ENCODE results near the gene MAP7D3. TPM values are rescaled to one million over a fixed set of nuclear protein-coding genes. Genes with fewer than 3 reads are reported as not detected.
A peak's percentile ranks its signal among the peaks of the same experiment; 100 is the strongest.

Gene MAP7D3
- total and polyA plus RNA-seq, 9 of the 15 experiments (the other 6 are each of a cell fraction or from before 2014, with no cell fraction given), result 9.4 to 27.7 (median 14.0) TPM

- no peaks in the 10 kb centered on the region for H4K20me1 ChIP-seq (replicated peaks; ENCODE audit: control insufficient read depth, insufficient read depth, low read length)
- FAIRE-seq (no peak), DNase-seq (ENCODE audit: extremely low read depth in 1 of 4, low spot score in 3 of 4) (no peak), ATAC-seq (no peak)
- WGBS (ENCODE audit: insufficient coverage, low coverage, missing lambda C conversion rate), result 25% methylated on average over 1 of the region's 1 CpG
- H3K4me3 ChIP-seq, result no peak overlapping the region
- ChIA-PET POLR2A (interaction anchor here (0.6 kb wide), 1 partner anchor 226 kb away, joined by 4 read pairs; no protein-coding TSS in a partner anchor), CTCF (ENCODE audit: low intra/inter-chr PET ratio) (no interaction called here)
- no peak overlapping the region for H3K4me2 ChIP-seq (ENCODE audit: insufficient read depth, low read length)
- in situ Hi-C loops (cut with MboI) (no loop called here), intact Hi-C loops (cut with micrococcal nuclease) (no loop called here)
- no peaks in the 10 kb centered on the region; a peak in 2 of 5 replicates for H3K4me1 ChIP-seq (replicated peaks in 1 of 2; ENCODE audit: control insufficient read depth in 2 of 2, insufficient read depth in 2 of 2, low read length in 2 of 2)
- no peaks in the 10 kb centered on the region for H3K79me2 ChIP-seq (ENCODE audit: control insufficient read depth, insufficient read depth, low read length)
- 0 out of 5 replicates have a peak, but pooled peaks cover 0 to 5% of the 10 kb centered on the region in 2 experiments for H3K27me3 ChIP-seq (ENCODE audit: control insufficient read depth in 2 of 2, insufficient read depth in 2 of 2, low read length in 2 of 2)
- no peaks in the 10 kb centered on the region for H3K9me1 ChIP-seq (ENCODE audit: control insufficient read depth, insufficient read depth, low read length)
- no peak overlapping the region for H2AFZ ChIP-seq (ENCODE audit: low read depth, low read length)
- H3K9ac ChIP-seq (ENCODE audit: insufficient read depth in 1 of 2, low read depth in 2 of 2, low read length in 2 of 2), result no peak overlapping the region
- no peak overlapping the region for H3K27ac ChIP-seq (ENCODE audit: extremely low read depth, low read depth, low read length)
- H3K9me3 ChIP-seq (replicated peaks; ENCODE audit: control insufficient read depth, insufficient read depth, low read depth, low read length), result no peaks in the 10 kb centered on the region
- H3K36me3 ChIP-seq (ENCODE audit: control insufficient read depth, insufficient read depth, low read length), result no peaks in the 10 kb centered on the region
- BruUV-seq (replicated peaks), result no TSS peak
- TF ChIP-seq U2AF1 (optimal IDR thresholded peaks at IDR 0.05; ENCODE audit: low read depth, low read length), result no peak
These were observed 7.8 kb upstream of the MAP7D3 start for GRCh38 chrX:136258951-136259350.

DNA sequence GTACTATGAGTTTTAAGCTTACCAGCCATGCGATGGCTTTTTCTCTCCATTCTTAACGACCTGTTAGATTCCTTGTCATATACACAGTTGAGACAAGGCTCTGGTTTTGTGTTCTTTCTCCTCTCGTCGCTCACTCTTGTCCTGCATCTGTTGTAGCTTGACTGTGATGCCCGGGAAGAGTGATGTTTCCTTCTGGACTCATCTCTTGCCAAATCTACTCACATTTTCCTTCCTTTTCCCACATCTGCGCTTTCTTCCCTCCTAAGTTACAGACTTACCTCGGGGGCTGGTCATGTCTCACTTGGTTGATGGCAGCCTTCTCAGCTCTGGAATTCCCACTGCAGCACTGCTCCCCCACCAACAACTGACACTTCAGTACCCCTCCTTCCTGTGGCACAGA is 4.8 kb upstream of the MAP7D3 start:
- intact Hi-C loops (cut with micrococcal nuclease) (no loop called here), in situ Hi-C loops (cut with MboI) (no loop called here)
- Histone ChIP-seq H3K4me2 (ENCODE audit: insufficient read depth, low read length) (no peak overlapping the region), H3K4me3 (no peak overlapping the region), H3K9me3 (replicated peaks; ENCODE audit: control insufficient read depth, insufficient read depth, low read depth, low read length) (no peaks in the 10 kb centered on the region), H3K79me2 (ENCODE audit: control insufficient read depth, insufficient read depth, low read length) (no peaks in the 10 kb centered on the region), H3K9ac (ENCODE audit: insufficient read depth in 1 of 2, low read depth in 2 of 2, low read length in 2 of 2) (no peak overlapping the region), H3K27ac (ENCODE audit: extremely low read depth, low read depth, low read length) (no peak overlapping the region), H3K27me3 (ENCODE audit: control insufficient read depth in 2 of 2, insufficient read depth in 2 of 2, low read length in 2 of 2) (0 out of 5 replicates have a peak, but pooled peaks cover 0 to 5% of the 10 kb centered on the region in 2 experiments), H3K36me3 (ENCODE audit: control insufficient read depth, insufficient read depth, low read length) (no peaks in the 10 kb centered on the region), H2AFZ (ENCODE audit: low read depth, low read length) (peak overlapping the region; percentile 66; the same call in 1 of the 2 replicates), H4K20me1 (replicated peaks; ENCODE audit: control insufficient read depth, insufficient read depth, low read length) (no peaks in the 10 kb centered on the region), H3K4me1 (replicated peaks in 1 of 2; ENCODE audit: control insufficient read depth in 2 of 2, insufficient read depth in 2 of 2, low read length in 2 of 2) (peaks cover 0 to 1% of the 10 kb centered on the region in 2 experiments; a peak in 3 of 5 replicates), H3K9me1 (ENCODE audit: control insufficient read depth, insufficient read depth, low read length) (no peaks in the 10 kb centered on the region)
- 8% methylated on average over 5 of the region's 7 CpGs for WGBS (ENCODE audit: insufficient coverage, low coverage, missing lambda C conversion rate)
- no peak for ATAC-seq
- BruUV-seq (replicated peaks), result no TSS peak
- no peak for DNase-seq (ENCODE audit: extremely low read depth in 1 of 4, low spot score in 3 of 4)
- ChIA-PET CTCF (ENCODE audit: low intra/inter-chr PET ratio) (no interaction called here), POLR2A (interaction anchor here (0.8 kb wide), 1 partner anchor 1017 kb away, joined by 3 read pairs; no protein-coding TSS in a partner anchor)
- FAIRE-seq, result no peak
- TF ChIP-seq RBM25 (IDR thresholded peaks at IDR 0.05; ENCODE audit: low read depth, low read length, severe bottlenecking) (no peak), MEIS2 (IDR thresholded peaks at IDR 0.05; ENCODE audit: partially characterized antibody) (no peak), IFI16 (CRISPR knock-in tag; IDR thresholded peaks at IDR 0.05) (no peak), MYBL2 (IDR thresholded peaks at IDR 0.05; ENCODE audit: low read depth) (no peak), MYBL2 (CRISPR knock-in tag; IDR thresholded peaks at IDR 0.05; ENCODE audit: borderline replicate concordance) (no peak), SAFB2 (IDR thresholded peaks at IDR 0.05; ENCODE audit: borderline replicate concordance, low read depth, low read length, severe bottlenecking) (no peak), GTF2A2 (tag; IDR thresholded peaks at IDR 0.05) (no peak)
- TF ChIP-seq, protein P1, sequence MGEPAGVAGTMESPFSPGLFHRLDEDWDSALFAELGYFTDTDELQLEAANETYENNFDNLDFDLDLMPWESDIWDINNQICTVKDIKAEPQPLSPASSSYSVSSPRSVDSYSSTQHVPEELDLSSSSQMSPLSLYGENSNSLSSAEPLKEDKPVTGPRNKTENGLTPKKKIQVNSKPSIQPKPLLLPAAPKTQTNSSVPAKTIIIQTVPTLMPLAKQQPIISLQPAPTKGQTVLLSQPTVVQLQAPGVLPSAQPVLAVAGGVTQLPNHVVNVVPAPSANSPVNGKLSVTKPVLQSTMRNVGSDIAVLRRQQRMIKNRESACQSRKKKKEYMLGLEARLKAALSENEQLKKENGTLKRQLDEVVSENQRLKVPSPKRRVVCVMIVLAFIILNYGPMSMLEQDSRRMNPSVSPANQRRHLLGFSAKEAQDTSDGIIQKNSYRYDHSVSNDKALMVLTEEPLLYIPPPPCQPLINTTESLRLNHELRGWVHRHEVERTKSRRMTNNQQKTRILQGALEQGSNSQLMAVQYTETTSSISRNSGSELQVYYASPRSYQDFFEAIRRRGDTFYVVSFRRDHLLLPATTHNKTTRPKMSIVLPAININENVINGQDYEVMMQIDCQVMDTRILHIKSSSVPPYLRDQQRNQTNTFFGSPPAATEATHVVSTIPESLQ (CRISPR knock-in tag; IDR thresholded peaks at IDR 0.05), result no peak
- TF ChIP-seq, protein P2, sequence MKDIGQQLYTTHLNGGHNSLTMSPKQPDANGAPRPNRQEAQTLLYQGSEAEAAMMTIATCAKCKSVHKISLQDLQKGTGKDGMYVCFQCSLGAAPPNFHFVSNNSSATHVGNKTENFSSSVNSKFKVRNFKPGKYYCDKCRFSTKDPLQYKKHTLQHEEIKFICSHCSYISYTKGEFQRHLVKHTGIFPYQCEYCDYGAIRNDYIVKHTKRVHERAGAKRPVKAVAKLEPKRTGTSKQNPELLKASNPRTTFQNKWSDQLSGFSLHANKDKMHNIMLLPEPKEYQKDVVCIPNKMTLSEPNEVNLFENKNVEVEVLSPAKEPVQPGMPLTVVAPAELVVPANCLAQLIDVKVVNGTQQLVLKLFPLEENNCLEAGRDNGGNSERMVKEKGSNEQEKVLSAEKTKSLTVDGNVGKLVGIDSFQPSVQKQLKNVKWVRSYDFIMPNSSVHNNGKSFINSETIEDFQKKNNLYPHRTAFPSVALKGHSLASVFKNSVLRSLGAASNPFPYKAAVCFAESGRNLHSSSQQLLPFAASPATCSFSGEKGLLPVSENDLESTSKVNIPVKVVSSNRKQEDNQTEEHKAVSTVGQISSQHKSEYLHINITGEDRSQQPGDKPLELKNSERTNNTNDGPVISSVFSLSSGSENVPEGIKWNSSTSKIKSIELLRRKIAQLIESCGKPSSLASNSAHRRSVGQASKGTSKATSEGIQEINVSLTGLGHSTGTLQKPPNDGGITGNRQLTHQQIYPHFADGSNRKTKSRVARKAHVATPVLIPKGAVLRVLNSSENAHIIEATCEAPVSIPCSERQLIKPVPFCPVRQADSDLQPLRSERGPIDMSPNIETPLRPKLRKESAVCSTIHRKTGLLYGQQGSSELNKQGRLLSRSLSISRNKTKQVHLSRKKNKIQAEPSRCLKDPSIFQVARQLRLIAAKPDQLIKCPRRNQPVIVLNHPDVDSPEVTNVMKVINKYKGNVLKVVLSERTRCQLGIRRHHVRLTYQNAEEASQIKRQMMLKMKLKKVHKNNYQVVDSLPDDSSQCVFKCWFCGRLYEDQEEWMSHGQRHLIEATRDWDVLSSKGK (CRISPR knock-in tag; IDR thresholded peaks at IDR 0.05), result no peak
